Natural killer cell treated with Interleukin-12 subunit alpha and Interleukin-12 subunit beta and Interleukin-15 and Interleukin-18, amount 100 ng/mL, for 72 hours (primary cell): ENCODE measurements around the gene SLC7A5. TPM values are rescaled to one million over a fixed set of nuclear protein-coding genes. Genes with fewer than 3 reads are reported as not detected.
"Not testable (repeated sequence)": the region's sequence is repeated elsewhere in the genome, so short reads cannot be mapped to it uniquely, and the experiment has no call there.

Experiments used
- ATAC-seq, 2 donors: fragments of 150-1000 bp; cut with Tn5 transposase in 1 of 2; sonication (Bioruptor Pico), chemical (Tn5 transposase) in 1 of 2; 2 replicates each; pipeline ENCODE4 v1.10.0; 2021
- DNase-seq: peaks from one replicate; pipeline ENCODE4 v3.0.0; 2022; ENCODE audit warnings: low spot score
- H3K27ac Mint-ChIP-seq, 2 donors: 1 replicate in 1 of 2; 2 replicates in 1 of 2; pipeline ENCODE4 v1.8.0; 2022; ENCODE audit warnings: mixed read lengths in 2 of 2, mild to moderate bottlenecking in 1 of 2, moderate library complexity in 1 of 2
- H3K27me3 Mint-ChIP-seq, 2 donors: 1 replicate in 1 of 2; 2 replicates in 1 of 2; pipeline ENCODE4 v1.8.0; 2022; ENCODE audit warnings: mixed read lengths in 2 of 2
- H3K36me3 Mint-ChIP-seq: one replicate; pipeline ENCODE4 v1.8.0; 2022; ENCODE audit warnings: mixed read lengths
- H3K4me1 Mint-ChIP-seq, 2 donors: 1 replicate in 1 of 2; 2 replicates in 1 of 2; pipeline ENCODE4 v1.8.0; 2022; ENCODE audit warnings: low read depth in 2 of 2, mixed read lengths in 2 of 2, mild to moderate bottlenecking in 1 of 2
- H3K4me3 Mint-ChIP-seq: one replicate; pipeline ENCODE4 v1.8.0; 2022; ENCODE audit warnings: mixed read lengths
- H3K9me3 Mint-ChIP-seq: 2 replicates; pipeline ENCODE4 v1.8.0; 2022; ENCODE audit warnings: mixed read lengths
- total RNA-seq, 2 donors: library from RNA; stranded (reverse); gene quantifications; one replicate each; pipeline ENCODE4 v1.2.3, GENCODE V29; 2022

Gene SLC7A5
- total RNA-seq, 2 donors from 2014 or later: 142 to 348 TPM

DNA sequence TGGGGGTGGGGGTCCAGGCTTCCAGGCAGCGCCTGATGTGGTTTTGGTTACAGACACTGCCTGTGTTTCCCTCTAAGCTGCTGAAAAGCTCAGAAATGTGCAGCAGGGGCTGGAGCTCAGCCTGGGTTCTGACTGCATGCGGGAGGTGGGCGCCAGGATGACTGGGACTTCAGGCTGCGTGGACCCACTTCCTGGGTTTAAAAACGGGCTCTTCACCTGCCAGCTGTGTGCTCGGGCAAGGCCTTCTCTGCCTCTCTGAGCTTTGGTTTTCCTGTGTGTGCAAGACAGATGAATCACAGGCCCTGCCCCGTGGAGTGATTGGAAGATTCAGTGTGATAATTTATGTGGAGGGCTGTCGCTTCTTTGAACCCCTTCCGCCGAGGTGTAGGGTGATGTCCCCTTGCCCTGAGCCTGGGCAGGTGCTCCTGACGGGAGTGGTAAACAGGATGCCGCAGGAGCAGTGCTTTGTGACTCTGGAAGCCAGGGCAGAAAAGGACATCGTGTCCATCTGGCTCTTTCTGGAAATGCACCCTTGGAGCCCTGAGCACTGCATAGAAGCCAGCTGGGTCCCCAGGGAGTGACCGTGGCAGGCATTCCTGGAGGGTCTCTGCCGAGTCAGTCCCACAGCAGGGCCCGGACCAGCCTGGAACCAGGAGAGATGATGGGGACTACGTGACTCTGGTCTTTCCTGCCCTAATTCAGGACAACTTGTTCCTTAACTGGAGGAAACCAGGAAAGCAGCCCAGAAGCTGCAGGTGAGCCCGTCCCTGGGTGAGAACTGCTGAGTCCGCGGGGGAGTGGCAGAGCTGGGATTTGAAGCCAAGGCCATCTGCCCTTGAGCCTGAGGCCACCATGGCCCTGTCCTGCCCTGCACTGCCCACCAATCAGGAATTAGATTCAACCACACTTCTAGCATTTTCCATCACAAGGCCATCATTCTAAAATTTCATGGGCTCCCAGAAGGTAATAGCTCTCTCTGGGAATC is 28.5 kb upstream of the SLC7A5 start:
- Mint-ChIP-seq H3K4me1 (peaks cover 28 to 34% of the 10 kb centered on the region in 2 donors), H3K4me3 (peak overlapping the region; percentile 78), H3K9me3 (no peaks in the 10 kb centered on the region), H3K27ac (peak overlapping the region; percentile 85 to 93), H3K36me3 (no peaks in the 10 kb centered on the region), H3K27me3 (peaks cover 0 to 2% of the 10 kb centered on the region in 2 donors)
- ATAC-seq (peak; percentile 58 to 59), DNase-seq (peak; percentile 75)

DNA sequence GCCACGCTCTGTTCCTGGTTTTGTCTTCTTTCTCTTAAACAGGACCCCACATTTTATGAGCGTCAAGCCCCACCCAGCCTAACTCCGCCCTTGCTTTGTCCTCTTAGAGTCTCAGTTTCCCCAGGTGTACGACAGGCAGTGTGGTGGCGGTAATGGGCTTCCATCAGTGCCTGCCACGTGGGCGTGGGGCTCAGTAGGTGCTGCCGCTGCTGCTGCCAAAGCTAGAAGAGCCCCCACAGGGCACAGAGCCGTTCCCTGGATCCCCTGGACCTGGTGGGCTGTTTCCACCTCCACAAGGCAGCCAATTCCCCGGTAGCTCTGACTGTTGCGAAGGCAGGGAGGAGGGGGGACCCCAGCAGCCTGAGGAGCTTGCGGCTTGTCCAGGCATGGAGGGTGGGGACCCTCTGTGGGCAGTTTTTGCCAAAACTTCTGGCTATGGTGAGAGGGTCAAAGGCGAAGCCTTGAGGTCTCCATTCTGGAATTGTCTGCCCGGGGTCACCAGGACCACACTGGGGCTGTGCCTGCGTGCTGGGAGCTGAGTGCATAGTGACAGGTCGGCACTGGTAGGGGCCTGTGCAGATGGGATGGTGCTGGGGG is 27.7 kb upstream of the SLC7A5 start:
- H3K36me3 Mint-ChIP-seq, ATAC-seq, H3K27me3 Mint-ChIP-seq, H3K9me3 Mint-ChIP-seq, DNase-seq: not testable (repeated sequence)
- H3K4me3 Mint-ChIP-seq: peak overlapping the region; percentile 78
- H3K4me1 Mint-ChIP-seq: peaks cover 28 to 34% of the 10 kb centered on the region in 2 donors
- H3K27ac Mint-ChIP-seq: peak overlapping the region; percentile 85 to 93

DNA sequence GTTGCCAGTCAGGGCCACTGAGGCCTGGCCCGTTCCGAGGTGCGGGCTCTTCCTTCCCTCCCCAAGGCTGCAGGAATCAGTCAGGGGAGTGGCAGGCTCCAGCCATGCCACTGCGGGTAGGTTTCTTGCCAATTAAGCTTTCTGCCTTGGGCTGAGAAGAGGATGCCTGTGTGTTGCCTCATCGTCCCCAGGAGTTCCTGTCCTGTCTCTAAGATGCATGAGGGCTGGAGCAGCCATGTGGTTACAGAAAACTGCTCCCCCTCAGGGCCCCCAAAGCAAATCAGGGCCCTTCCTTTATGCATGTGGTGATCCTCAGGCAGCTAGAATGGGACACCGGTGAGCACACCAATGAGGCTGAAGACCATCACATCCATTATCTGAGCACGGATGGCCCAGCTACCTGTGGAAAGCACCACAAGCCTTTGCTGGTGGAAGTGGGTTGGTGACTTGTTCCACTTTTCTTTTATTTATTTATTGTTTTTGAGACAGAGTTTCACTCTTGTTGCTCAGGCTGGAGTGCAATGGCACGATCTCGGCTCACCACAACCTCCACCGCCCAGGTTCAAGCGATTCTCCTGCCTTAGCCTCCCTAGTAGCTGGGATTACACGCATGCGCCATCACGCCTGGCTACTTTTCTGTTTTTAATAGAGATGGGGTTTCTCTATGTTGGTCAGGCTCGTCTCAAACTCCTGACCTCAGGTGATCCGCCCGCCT is 27.0 kb upstream of the SLC7A5 start:
- Mint-ChIP-seq H3K4me3 (peak overlapping the region; percentile 78), H3K4me1 (peaks cover 28 to 34% of the 10 kb centered on the region in 2 donors), H3K27ac (peak overlapping the region; percentile 85 to 93)
- not testable (repeated sequence) for H3K27me3 Mint-ChIP-seq, H3K36me3 Mint-ChIP-seq, DNase-seq, H3K9me3 Mint-ChIP-seq
- ATAC-seq: peak; percentile 34 to 43

DNA sequence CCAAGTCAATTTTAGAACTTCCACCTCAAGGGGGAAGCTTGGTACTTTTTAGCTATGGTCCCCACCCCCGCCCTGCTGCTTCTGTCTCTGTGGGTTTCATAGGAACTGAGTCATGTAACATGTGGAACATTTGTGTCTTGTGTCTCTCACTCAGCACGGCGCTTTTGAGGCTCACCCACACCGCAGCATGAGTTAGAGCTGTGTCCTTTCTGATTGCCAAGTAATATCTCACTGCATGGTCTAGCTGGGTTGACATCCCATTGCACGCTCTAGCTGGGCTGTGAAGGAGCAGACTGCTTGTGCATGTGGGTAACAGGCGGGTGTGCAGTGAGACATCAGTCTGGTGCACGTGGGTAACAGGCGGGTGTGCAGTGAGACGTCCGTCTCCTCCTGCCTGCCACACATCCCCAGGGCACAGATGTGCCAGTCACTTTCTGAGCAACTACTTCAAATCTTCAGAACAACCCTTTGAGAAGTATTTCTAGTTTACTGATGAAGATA is 26.4 kb upstream of the SLC7A5 start:
- Mint-ChIP-seq H3K27ac (peak overlapping the region; percentile 85 to 93), H3K9me3 (no peaks in the 10 kb centered on the region), H3K27me3 (no peaks in the 10 kb centered on the region), H3K36me3 (no peaks in the 10 kb centered on the region), H3K4me3 (peak overlapping the region; percentile 78), H3K4me1 (peaks cover 28 to 34% of the 10 kb centered on the region in 2 donors)
- DNase-seq (peak; percentile 89), ATAC-seq (peak; percentile 95 to 98)

DNA sequence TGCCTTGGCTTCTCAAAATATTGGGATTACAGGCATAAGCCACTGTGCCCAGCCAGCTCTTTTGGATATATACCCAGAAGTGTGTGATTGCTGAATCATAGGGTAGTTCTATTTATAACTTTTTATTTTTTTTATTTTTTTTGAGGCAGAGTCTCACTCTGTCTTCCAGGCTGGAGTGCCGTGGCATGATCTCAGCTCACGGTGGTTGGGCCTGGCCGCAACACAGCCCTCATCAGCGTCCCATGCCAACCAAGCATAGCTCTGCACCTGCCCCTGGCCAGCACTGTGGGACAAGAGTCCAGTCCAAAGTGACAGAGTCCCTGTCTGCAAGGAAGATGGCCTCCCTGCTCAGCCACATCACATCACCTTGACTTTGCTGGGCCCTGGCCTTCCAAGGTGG is 24.7 kb upstream of the SLC7A5 start:
- not testable (repeated sequence) for DNase-seq, H3K36me3 Mint-ChIP-seq, ATAC-seq, H3K27ac Mint-ChIP-seq, H3K4me3 Mint-ChIP-seq, H3K9me3 Mint-ChIP-seq, H3K27me3 Mint-ChIP-seq
- H3K4me1 Mint-ChIP-seq: peaks cover 28 to 34% of the 10 kb centered on the region in 2 donors

DNA sequence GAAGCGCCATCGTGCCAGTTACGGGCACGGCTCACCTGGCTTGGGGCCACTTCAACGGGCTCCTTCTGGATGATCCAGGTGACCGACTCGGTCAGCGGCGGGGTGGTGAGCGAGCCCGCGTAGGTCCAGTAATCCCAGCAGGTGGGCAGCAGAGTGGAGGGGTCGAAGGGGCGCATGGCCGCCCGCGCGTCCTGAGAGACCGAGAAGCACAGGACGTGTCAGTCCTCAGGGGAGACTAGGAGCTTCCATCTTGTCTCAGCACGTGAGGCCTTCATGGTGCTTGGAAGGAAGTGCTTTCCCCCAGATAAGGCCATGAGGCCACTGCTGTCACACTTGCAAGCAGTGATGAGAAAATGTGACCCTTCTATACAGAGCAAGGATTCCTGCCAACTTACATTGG is 22.5 kb upstream of the SLC7A5 start:
- Mint-ChIP-seq H3K4me3 (no peak overlapping the region), H3K27ac (no peak overlapping the region), H3K4me1 (peaks cover 15 to 18% of the 10 kb centered on the region in 2 donors), H3K9me3 (no peaks in the 10 kb centered on the region), H3K27me3 (no peaks in the 10 kb centered on the region), H3K36me3 (peaks cover 4% of the 10 kb centered on the region)
- ATAC-seq: no peak
- DNase-seq: no peak

DNA sequence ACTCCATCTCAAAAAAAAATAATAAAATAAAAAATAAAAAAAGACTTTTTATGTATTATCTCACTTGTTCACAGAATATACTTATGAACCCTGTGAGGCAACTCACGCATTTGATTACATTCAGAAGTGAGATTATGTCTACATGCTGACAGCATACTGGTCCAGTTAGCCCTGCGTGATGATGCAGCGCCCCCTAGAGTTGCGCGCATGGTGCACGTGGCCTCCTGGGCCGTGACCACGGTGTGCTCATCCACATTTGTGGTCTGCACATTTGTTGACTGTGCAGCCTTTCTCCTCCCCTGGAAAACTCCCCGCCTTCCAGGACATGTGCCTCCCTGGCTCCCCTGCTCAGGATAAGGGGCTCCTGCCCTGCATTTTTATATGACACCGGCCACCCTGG is 20.5 kb upstream of the SLC7A5 start:
- not testable (repeated sequence) for DNase-seq, H3K27ac Mint-ChIP-seq, H3K27me3 Mint-ChIP-seq, H3K4me1 Mint-ChIP-seq, H3K9me3 Mint-ChIP-seq, H3K4me3 Mint-ChIP-seq, H3K36me3 Mint-ChIP-seq
- ATAC-seq: peak; percentile 48 to 59

DNA sequence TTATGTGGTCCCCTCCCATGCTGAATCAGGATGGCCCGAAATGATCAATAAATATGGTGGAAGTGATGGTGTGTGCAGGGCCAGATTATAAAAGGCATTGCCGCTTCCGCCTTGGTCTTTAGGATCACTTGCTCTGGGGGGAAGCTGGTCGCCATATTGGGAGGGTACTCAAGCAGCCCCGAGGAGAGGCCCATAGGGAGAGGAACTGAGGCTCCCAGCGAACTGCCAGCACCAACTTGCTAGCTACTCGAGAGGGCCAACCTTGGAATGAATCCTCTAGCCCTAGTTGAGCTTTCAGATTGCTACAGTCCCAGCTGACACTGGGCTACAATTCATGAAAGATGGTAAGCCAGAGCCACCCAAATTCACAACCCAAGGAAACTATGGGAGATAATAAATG is 19.0 kb upstream of the SLC7A5 start:
- H3K27me3 Mint-ChIP-seq, H3K4me3 Mint-ChIP-seq, H3K36me3 Mint-ChIP-seq, DNase-seq, H3K9me3 Mint-ChIP-seq, H3K27ac Mint-ChIP-seq, ATAC-seq, H3K4me1 Mint-ChIP-seq: not testable (repeated sequence)

DNA sequence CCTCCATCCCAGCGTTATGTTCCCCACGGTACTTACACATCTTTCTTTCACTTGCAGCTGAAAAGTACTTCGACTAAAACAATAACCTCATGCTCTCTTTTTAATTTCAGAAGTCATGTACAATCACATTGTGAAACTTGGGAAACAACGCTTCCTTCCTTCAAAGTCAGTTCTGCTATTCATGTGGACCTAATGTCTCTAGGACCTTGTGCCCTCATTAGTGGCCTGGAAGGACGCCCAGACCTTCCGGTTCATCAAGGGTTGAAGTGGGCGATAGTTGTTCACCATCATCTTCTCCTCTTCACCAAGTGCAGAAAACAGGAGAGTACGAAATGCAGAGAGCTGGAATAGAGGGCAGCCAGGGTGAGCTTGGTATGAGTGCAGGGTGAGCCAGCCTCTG is 18.6 kb upstream of the SLC7A5 start:
- not testable (repeated sequence) for H3K4me1 Mint-ChIP-seq, H3K27ac Mint-ChIP-seq, H3K4me3 Mint-ChIP-seq, H3K36me3 Mint-ChIP-seq, H3K9me3 Mint-ChIP-seq, ATAC-seq, H3K27me3 Mint-ChIP-seq, DNase-seq

DNA sequence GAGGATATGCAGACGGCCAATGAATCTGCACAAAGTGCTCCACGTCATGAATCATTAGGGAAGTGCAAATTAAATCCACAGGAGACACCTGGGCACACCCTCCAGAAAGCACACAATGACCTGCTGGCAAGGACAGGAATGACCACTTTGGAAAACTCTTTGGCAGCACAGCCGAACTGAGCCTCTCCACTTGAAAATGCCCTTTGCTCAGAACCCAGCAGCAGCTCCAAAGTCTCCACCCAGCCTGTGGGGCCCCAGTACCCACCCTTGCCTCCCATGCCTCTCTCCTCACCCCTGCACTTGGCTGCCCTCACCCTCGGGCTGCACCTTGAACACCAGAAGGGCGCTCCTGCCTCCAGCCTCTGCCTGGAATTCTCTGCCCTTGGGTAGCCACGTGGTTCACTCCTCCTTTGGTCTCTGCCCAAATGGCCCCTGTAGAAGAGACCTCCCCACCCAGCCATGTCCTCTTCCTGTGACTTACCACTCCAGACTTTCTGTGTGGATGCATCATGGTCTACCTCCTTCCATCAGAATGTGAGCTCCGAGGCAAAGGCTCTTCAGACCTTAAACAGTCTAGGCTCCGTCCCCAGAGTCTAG is 16.2 kb upstream of the SLC7A5 start:
- not testable (repeated sequence) for DNase-seq, H3K4me3 Mint-ChIP-seq, H3K27ac Mint-ChIP-seq, H3K4me1 Mint-ChIP-seq, H3K36me3 Mint-ChIP-seq, H3K9me3 Mint-ChIP-seq
- ATAC-seq: peak in 1 of 2 donors; percentile 17
- H3K27me3 Mint-ChIP-seq: peaks cover 12 to 14% of the 10 kb centered on the region in 2 donors

DNA sequence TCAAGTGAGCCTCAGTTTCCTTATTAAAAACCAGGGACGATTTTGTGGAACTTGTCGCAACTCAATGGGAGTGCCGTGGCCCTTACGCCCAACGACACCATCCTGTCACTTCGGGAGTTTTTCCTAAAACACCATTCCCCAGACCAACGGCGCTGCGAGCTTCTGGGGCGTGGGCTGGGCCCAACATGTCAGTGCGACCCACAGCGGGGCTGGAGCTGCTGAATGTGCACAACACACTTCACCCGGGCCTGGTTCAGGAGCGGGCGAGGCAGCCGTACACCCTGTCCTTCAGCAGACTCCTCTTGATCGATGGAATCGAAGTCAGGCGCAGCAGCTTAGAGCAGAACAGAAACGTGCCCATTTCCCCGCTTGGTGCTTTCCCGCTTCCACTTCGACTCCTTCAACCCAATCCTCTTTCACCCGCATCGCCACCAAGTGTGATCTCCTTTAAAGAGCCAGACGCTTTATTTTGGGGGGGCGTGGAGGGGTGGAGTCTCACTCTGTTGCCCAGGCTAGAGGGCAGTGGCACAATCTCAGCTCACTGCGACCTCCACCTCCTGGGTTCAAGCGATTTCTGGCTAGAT is 13.2 kb upstream of the SLC7A5 start:
- Mint-ChIP-seq H3K4me3 (no peak overlapping the region), H3K4me1 (peaks cover 5 to 8% of the 10 kb centered on the region in 2 donors), H3K9me3 (no peaks in the 10 kb centered on the region), H3K27me3 (peaks cover 17 to 22% of the 10 kb centered on the region in 2 donors), H3K27ac (no peak overlapping the region), H3K36me3 (peaks cover 5% of the 10 kb centered on the region)
- DNase-seq (no peak), ATAC-seq (no peak)

DNA sequence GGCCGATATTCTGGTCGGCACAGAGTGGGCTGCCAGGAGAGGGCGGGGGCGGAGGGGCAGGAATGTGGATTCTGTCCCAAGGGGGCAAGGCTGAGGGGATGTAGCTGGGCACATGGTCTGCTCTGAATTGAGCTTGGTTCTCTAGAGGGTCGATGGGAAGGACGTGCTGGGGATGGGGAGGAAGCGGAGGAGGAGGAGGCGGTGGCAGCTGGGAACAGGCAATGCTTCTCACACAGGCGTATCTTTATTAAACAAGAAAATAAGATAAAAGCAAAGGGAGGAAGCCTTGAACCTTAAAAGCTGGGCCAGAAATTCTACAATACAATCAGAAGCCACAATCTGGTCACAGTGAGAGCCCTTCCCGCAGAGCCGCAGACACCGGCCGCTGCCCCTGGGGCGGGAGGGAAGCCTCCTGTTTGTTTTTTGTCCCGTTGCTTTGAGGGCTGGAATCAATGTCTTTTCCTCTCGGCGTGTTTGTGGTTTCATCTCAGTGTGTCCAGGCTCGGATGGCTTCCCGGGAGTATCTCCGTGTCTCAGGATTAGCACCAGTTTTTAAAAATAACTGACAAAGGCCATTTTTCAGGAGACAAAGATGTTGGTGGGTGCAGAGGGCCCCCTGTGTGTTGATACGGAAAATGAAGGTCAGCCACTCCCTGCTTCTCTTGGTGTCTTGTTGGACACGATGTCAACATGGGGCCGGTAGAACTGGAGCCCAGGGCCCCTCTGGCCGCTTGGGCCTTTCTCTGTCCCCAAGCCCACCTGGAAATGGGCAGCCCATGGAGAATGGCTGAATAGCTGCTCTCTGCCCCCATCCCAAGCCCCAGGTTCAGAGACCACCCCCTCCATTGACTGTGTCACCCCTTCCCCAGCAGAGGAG is 12.3 kb upstream of the SLC7A5 start:
- H3K27ac Mint-ChIP-seq: no peak overlapping the region
- ATAC-seq (no peak), DNase-seq (no peak)
- peaks cover 17 to 22% of the 10 kb centered on the region in 2 donors for H3K27me3 Mint-ChIP-seq
- H3K4me3 Mint-ChIP-seq: no peak overlapping the region
- H3K36me3 Mint-ChIP-seq: peaks cover 5% of the 10 kb centered on the region
- no peaks in the 10 kb centered on the region for H3K9me3 Mint-ChIP-seq
- H3K4me1 Mint-ChIP-seq: peaks cover 5 to 8% of the 10 kb centered on the region in 2 donors
